ENCODE data around the gene TCHP. TPM values are rescaled to one million over a fixed set of nuclear protein-coding genes. Genes with fewer than 3 reads are reported as not detected.

The TCHP gene
- total and polyA plus RNA-seq, 4 experiments from 2014 or later, result 3.0 to 45.0 (median 28.6) TPM

GRCh38 chr12:109939504-109939903, 39.4 kb downstream of the TCHP start:
- Histone ChIP-seq H3K36me3 (ENCODE audit: insufficient read depth, low read length) (peaks cover 39% of the 10 kb centered on the region), H3K27me3 (ENCODE audit: insufficient read depth, low read length) (no peaks in the 10 kb centered on the region), H3K27ac (ENCODE audit: low read depth, low read length) (no peak overlapping the region), H3K9me3 (ENCODE audit: control insufficient read depth in 1 of 2, low read length in 2 of 2) (no peaks in the 10 kb centered on the region), H3K4me3 (ENCODE audit: low read length in 2 of 2) (no peak overlapping the region), H3K4me1 (ENCODE audit: insufficient read depth, low read length) (no peaks in the 10 kb centered on the region)
- CTCF ChIA-PET (ENCODE audit: partially characterized antibody), result no interaction called here
- Mint-ChIP-seq H3K27me3 (no peaks in the 10 kb centered on the region), H3K9me3 (no peaks in the 10 kb centered on the region), H3K27ac (peak overlapping the region in 3 of 7 donors; percentile 8 to 60 (median 37)), H3K4me1 (peaks cover 0 to 2% (median 0%) of the 10 kb centered on the region in 4 donors), H3K36me3 (peaks cover 36 to 51% of the 10 kb centered on the region in 2 donors), H3K4me3 (no peak overlapping the region)
- no peak for DNase-seq
- intact Hi-C loops (cut with micrococcal nuclease), result no loop called here
- POLR2A ChIA-PET (ENCODE audit: partially characterized antibody), result interaction anchor here (1.0 kb wide), 1 partner anchor 59 kb away, joined by 4 read pairs; the partner anchor contains the start of gene ANKRD13A

DNA sequence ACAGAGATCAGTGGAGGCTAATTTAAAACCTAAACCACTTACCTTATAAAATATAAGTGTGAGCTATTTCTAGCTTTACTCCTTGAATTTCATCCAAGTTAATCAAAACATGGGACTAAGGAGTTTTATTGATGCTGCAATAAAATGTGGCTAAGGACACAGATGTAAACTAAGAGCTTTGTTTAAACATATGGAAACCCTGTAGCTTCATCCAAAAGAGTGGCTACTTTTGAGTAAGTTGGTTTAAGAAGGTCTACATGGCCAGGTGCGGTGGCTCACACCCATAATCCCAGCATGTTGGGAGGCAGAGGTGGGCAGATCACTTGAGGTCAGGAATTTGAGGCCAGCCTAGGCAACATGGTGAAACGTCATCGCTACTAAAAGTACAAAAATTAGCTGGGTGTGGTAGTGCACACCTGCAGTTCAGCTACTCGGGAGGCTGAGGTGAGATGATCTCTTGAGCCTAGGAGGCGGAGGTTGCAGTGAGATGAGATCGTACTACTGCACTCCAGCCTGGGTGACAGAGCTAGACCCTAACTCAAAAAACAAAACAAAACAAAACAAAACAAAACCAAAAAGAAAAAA, 40.4 kb downstream of the TCHP start:
- H3K4me3 ChIP-seq (ENCODE audit: low read length in 2 of 2), result no peak overlapping the region
- Mint-ChIP-seq H3K27ac (peak overlapping the region in 3 of 7 donors; percentile 1 to 61 (median 53)), H3K27me3 (no peaks in the 10 kb centered on the region), H3K9me3 (no peaks in the 10 kb centered on the region), H3K4me3 (no peak overlapping the region), H3K36me3 (peaks cover 33 to 55% of the 10 kb centered on the region in 2 donors), H3K4me1 (peaks cover 0 to 2% (median 0%) of the 10 kb centered on the region in 4 donors)
- CTCF ChIA-PET (ENCODE audit: partially characterized antibody), result interaction anchor here (1.2 to 1.7 kb wide), 3 partner anchors 11 to 27 kb away, joined by 3 to 4 read pairs (median 4); no protein-coding TSS in a partner anchor
- no peaks in the 10 kb centered on the region for H3K4me1 ChIP-seq (ENCODE audit: insufficient read depth, low read length)
- H3K27ac ChIP-seq (ENCODE audit: low read depth, low read length), result no peak overlapping the region
- H3K27me3 ChIP-seq (ENCODE audit: insufficient read depth, low read length), result no peaks in the 10 kb centered on the region
- peaks cover 38% of the 10 kb centered on the region for H3K36me3 ChIP-seq (ENCODE audit: insufficient read depth, low read length)
- POLR2A ChIA-PET (ENCODE audit: partially characterized antibody), result interaction anchor here (1.0 kb wide), 1 partner anchor 58 kb away, joined by 4 read pairs; the partner anchor contains the start of gene ANKRD13A
- no peak for DNase-seq
- intact Hi-C loops (cut with micrococcal nuclease), result no loop called here
- H3K9me3 ChIP-seq (ENCODE audit: control insufficient read depth in 1 of 2, low read length in 2 of 2), result no peaks in the 10 kb centered on the region

GRCh38 chr12:109943811-109944210, 43.7 kb downstream of the TCHP start:
- H3K4me3 Mint-ChIP-seq, result no peak overlapping the region
- CTCF ChIA-PET (ENCODE audit: partially characterized antibody), result interaction anchor here (1.6 kb wide), 1 partner anchor 99 kb away, joined by 5 read pairs; no protein-coding TSS in a partner anchor
- H3K36me3 Mint-ChIP-seq, result peaks cover 31 to 54% of the 10 kb centered on the region in 2 donors
- no peak overlapping the region for H3K4me3 ChIP-seq (ENCODE audit: low read length in 2 of 2)
- H3K9me3 ChIP-seq (ENCODE audit: control insufficient read depth in 1 of 2, low read length in 2 of 2), result no peaks in the 10 kb centered on the region
- H3K9me3 Mint-ChIP-seq, result no peaks in the 10 kb centered on the region
- intact Hi-C loops (cut with micrococcal nuclease), result no loop called here
- H3K4me1 ChIP-seq (ENCODE audit: insufficient read depth, low read length), result peaks cover 26% of the 10 kb centered on the region
- no peaks in the 10 kb centered on the region for H3K27me3 Mint-ChIP-seq
- POLR2A ChIA-PET (ENCODE audit: partially characterized antibody), result no interaction called here
- H3K27me3 ChIP-seq (ENCODE audit: insufficient read depth, low read length), result no peaks in the 10 kb centered on the region
- no peak overlapping the region for H3K27ac ChIP-seq (ENCODE audit: low read depth, low read length)
- peaks cover 21 to 26% (median 24%) of the 10 kb centered on the region in 4 donors for H3K4me1 Mint-ChIP-seq
- peaks cover 31% of the 10 kb centered on the region for H3K36me3 ChIP-seq (ENCODE audit: insufficient read depth, low read length)
- H3K27ac Mint-ChIP-seq, result no peak overlapping the region
- DNase-seq, result no peak

GRCh38 chr12:109944561-109945359, 44.7 kb downstream of the TCHP start:
- Mint-ChIP-seq H3K9me3 (no peaks in the 10 kb centered on the region), H3K4me3 (no peak overlapping the region), H3K36me3 (peaks cover 26 to 57% of the 10 kb centered on the region in 2 donors), H3K4me1 (peaks cover 22 to 27% (median 24%) of the 10 kb centered on the region in 4 donors), H3K27me3 (no peaks in the 10 kb centered on the region), H3K27ac (peak overlapping the region in 1 of 7 donors; percentile 25)
- ChIA-PET POLR2A (ENCODE audit: partially characterized antibody) (no interaction called here), CTCF (ENCODE audit: partially characterized antibody) (interaction anchor here (1.6 kb wide), 1 partner anchor 99 kb away, joined by 5 read pairs; no protein-coding TSS in a partner anchor)
- H3K27ac ChIP-seq (ENCODE audit: low read depth, low read length), result no peak overlapping the region
- no peak overlapping the region for H3K4me3 ChIP-seq (ENCODE audit: low read length in 2 of 2)
- H3K9me3 ChIP-seq (ENCODE audit: control insufficient read depth in 1 of 2, low read length in 2 of 2), result no peaks in the 10 kb centered on the region
- H3K36me3 ChIP-seq (ENCODE audit: insufficient read depth, low read length), result peaks cover 30% of the 10 kb centered on the region
- no peaks in the 10 kb centered on the region for H3K27me3 ChIP-seq (ENCODE audit: insufficient read depth, low read length)
- intact Hi-C loops (cut with micrococcal nuclease), result loop anchor here (5.0 kb wide), 2 partner anchors 53 to 73 kb away; partner anchors contain the start of genes ANKRD13A and GIT2
- H3K4me1 ChIP-seq (ENCODE audit: insufficient read depth, low read length), result peaks cover 26% of the 10 kb centered on the region
- DNase-seq, result no peak

GRCh38 chr12:109946505-109946904, 46.4 kb downstream of the TCHP start:
- Mint-ChIP-seq H3K9me3 (no peaks in the 10 kb centered on the region), H3K27ac (peak overlapping the region in 6 of 7 donors; percentile 21 to 88 (median 74)), H3K36me3 (peaks cover 28 to 69% of the 10 kb centered on the region in 2 donors), H3K27me3 (no peaks in the 10 kb centered on the region), H3K4me1 (peaks cover 21 to 27% (median 25%) of the 10 kb centered on the region in 4 donors), H3K4me3 (peak overlapping the region in 6 of 8 donors; percentile 7 to 57 (median 41))
- intact Hi-C loops (cut with micrococcal nuclease), result loop anchor here (5.0 kb wide), 2 partner anchors 51 to 71 kb away; partner anchors contain the start of genes ANKRD13A and GIT2
- Histone ChIP-seq H3K9me3 (ENCODE audit: control insufficient read depth in 1 of 2, low read length in 2 of 2) (no peaks in the 10 kb centered on the region), H3K27me3 (ENCODE audit: insufficient read depth, low read length) (no peaks in the 10 kb centered on the region), H3K36me3 (ENCODE audit: insufficient read depth, low read length) (peaks cover 48% of the 10 kb centered on the region), H3K4me1 (ENCODE audit: insufficient read depth, low read length) (peaks cover 26% of the 10 kb centered on the region), H3K27ac (ENCODE audit: low read depth, low read length) (no peak overlapping the region), H3K4me3 (ENCODE audit: low read length in 2 of 2) (no peak overlapping the region)
- no peak for DNase-seq
- ChIA-PET CTCF (ENCODE audit: partially characterized antibody) (interaction anchor here (0.9 kb wide), 1 partner anchor 18 kb away, joined by 3 read pairs; no protein-coding TSS in a partner anchor), POLR2A (ENCODE audit: partially characterized antibody) (no interaction called here)

GRCh38 chr12:109946913-109947312, 46.8 kb downstream of the TCHP start:
- ChIA-PET POLR2A (ENCODE audit: partially characterized antibody) (interaction anchor here (0.8 to 1.3 kb wide), 2 partner anchors 34 to 58 kb away, joined by 3 to 6 read pairs; no protein-coding TSS in a partner anchor), CTCF (ENCODE audit: partially characterized antibody) (interaction anchor here (0.9 to 1.2 kb wide), 2 partner anchors 19 to 20 kb away, joined by 3 read pairs; no protein-coding TSS in a partner anchor)
- H3K36me3 ChIP-seq (ENCODE audit: insufficient read depth, low read length), result peaks cover 52% of the 10 kb centered on the region
- H3K36me3 Mint-ChIP-seq, result peaks cover 32 to 73% of the 10 kb centered on the region in 2 donors
- H3K9me3 Mint-ChIP-seq, result no peaks in the 10 kb centered on the region
- peak overlapping the region in 6 of 7 donors; percentile 43 to 88 (median 78) for H3K27ac Mint-ChIP-seq
- H3K4me1 ChIP-seq (ENCODE audit: insufficient read depth, low read length), result peaks cover 26% of the 10 kb centered on the region
- DNase-seq, result no peak
- no peaks in the 10 kb centered on the region for H3K27me3 ChIP-seq (ENCODE audit: insufficient read depth, low read length)
- H3K27me3 Mint-ChIP-seq, result no peaks in the 10 kb centered on the region
- peaks cover 21 to 27% (median 26%) of the 10 kb centered on the region in 4 donors for H3K4me1 Mint-ChIP-seq
- intact Hi-C loops (cut with micrococcal nuclease), result loop anchor here (5.0 kb wide), 2 partner anchors 50 to 70 kb away; partner anchors contain the start of genes ANKRD13A and GIT2
- no peak overlapping the region for H3K27ac ChIP-seq (ENCODE audit: low read depth, low read length)
- H3K9me3 ChIP-seq (ENCODE audit: control insufficient read depth in 1 of 2, low read length in 2 of 2), result no peaks in the 10 kb centered on the region
- H3K4me3 ChIP-seq (ENCODE audit: low read length in 2 of 2), result no peak overlapping the region
- peak overlapping the region in 6 of 8 donors; percentile 7 to 57 (median 49) for H3K4me3 Mint-ChIP-seq
